Activated CD4-positive, alpha-beta T cell treated with anti-CD3 and anti-CD28 coated beads, Interleukin-10, Interleukin-2, amounts not matched to agents 100 ng/mL and 50 ng/mL, durations not matched to agents 16 hours and 8 hours (primary cell): Measurements from ENCODE around the gene CEMP1.
"Not testable (repeated sequence)": the region's sequence is repeated elsewhere in the genome, so short reads cannot be mapped to it uniquely, and the experiment has no call there.

Experiments
- DNase-seq: peaks from one replicate; pipeline ENCODE4 v3.0.0-alpha.2; 2020

The CEMP1 gene

DNA sequence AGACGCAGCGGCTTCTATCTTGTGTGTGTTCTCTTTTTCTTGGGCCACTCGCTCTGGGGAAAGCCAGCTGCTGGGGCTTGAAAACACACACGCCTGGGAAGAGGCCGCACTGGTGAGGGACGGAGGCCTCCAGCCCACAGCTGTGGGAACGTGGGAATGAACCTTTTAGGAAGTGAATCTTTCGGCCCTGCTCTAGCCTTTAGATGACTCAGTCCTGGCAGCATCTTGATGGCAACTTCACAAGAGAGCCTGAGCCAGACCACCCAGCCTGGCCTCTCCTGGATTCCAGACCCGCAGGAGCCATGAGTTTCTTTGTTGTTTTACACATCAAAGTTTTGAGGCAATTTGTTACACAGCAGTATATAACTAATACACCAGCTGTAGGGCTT lies 4.4 kb upstream of the CEMP1 start:
- no peak for DNase-seq

DNA sequence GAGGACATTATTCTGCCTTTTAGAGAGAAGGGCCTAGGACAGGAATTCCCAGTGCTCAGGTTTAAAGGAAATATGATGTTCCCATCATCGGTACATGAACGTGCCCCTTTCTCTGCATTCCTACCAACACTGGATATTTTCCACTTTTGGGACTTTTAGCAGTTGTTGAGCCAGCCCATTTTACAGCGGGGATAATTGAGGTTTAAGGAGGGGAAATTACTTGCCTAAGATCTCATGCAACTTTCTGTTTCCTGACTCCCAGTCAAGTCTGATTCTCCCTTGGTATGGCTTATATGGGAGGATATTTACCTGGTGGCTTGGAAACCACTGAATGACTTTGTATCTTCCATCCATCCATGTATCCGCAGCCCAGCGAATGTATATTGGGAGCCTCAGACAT lies 3.1 kb upstream of the CEMP1 start:
- DNase-seq, result not testable (repeated sequence)

DNA sequence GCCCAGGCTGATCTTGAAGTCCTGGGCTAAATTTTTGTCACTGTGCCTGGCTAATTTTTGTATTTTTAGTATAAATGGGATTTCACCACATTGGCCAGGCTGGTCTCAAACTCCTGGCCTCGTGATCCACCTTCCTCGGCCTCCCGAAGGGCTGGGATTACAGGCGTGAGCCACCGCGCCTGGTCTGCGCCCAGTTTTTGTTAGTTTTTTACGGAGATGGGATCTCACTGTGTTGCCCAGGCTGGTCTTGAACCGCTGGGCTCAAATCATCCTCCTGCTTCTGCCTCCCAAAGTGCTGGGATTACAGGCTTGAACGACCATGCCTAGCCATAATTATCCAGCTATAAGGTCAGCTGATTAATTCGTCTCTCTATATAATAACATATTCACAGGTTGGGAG lies 2.7 kb upstream of the CEMP1 start:
- no peak for DNase-seq

DNA sequence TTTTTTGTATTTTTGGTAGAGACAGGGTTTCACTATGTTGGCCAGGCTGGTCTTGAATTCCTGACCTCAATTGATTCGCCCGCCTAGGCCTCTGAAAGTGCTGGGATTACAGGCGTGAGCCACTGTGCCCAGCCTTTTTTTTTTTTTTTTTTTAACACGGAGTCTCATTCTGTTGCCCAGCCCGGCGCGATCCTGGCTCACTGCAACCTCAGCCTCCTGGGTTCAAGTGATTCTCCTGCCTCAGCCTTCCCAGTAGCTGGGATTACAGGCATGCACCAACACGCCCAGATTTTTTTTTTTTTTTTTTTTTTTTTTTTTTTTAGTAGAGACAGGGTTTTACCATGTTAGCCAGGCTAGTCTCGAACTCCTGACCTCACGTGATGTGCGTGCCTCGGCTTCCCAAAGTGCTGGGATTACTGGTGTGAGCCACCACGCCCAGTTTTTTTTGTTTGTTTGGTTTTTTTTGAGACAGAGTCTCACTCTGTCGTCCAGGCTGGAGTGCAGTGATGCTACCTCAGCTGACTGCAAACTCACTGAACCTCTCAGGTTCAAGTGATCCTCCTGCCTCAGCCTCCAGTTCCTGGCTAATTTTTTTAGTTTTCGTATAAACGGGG lies 2.0 kb upstream of the CEMP1 start:
- DNase-seq, result not testable (repeated sequence)

DNA sequence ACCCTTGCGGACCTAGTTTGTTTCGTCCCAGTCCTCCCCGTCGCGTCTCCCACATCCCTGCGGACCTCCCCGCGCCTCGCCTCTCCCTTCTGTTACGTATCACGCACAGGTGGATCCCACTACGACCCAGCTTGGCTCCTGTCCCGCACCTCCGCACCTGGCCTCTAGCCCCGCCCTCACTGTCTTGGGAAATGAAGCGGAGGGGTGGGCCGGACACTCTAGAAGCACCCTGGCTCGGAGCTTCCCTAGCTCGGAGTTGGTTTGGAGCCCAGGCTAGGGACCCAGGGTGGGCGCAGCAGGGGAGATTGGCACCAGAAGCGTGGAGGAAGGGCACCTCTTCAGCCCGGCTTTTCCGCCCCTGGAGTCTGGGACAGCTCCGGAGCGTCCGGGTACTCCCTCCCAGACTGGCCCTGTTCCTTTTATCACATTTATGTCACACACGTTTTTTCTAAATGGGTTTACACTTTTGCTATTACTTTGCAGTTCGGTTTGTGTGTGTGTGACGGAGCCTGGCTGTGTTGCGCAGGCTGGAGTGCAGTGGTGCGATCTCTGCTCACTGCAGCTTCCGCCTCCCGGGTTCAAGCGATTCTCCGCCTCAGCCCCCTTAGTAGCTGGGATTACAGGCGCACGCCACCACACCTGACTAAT lies 1.4 kb upstream of the CEMP1 start:
- DNase-seq, result peak; percentile 86

DNA sequence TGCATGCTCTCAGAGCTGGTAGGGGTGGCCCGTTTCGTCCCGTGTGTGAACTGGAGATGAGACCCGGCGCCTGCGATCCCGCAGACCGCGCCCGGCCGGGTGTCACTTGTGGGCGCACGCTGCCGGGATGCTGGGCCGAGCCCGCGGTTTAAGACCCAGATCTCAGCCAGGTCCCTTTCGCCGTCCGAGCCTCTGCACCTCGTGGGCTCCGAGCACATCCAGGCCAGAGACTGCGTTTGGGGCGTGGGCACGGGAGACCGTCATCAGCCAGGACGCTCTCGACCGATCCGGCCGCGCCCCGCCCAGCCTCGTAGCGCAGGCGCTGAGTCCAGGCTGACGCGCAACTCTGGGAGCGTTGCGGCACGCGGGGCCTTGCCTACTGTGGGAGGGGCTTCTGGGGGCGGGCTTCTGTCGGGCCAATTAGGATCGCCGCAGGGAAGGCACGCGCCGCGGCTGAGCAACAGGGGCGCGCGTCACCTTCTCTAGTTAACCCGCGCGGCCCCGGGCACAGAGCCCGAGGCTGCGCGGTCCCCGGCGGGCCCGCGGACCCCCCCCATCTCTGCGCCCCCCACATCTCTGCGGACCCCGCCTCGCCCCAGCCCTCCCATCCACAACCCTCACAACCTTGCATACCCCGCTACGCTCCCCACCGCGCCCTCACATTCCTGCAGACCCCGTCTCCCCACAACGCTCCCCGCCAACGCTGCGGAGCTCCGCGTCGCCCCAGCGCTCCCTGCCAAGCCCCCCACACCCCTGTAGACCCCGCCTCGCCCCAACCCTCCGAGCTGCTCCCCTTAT lies 687 bp upstream of the CEMP1 start:
- DNase-seq, result peak; percentile 99

DNA sequence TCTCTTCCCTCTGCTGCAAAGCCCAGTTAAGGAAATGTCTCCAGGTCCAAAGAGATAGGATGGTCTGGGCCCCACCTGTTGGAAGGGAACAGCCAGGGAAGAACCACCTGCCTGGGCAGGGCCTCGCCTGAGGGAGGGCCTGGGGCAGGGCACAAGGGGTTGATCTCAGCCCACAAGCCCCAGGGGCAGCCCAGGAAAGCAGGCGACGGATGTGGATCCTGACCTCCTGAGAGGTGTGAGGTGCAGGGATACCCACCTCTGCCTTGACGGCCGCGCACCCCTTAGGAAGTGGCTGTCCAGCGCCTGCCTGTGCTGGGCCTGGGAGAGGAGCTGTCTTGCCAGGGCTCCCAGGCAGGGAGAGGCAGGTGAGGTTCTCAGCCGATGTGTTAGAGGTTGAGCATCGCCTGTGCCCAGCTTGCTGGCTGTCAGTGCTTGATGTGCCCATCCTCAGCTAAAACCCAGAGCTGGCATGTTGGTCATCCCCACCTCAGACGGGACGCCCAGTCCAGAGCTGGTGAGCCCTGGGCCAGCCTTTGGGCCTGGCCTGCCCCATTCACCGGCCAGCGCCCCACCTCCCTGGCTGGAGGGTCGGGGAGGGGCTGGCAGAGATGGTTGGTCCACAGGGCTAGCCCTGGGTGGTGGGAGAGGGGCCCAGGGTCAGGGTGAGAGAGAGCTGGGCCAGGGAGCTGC lies 434 bp downstream of the CEMP1 start:
- DNase-seq, result no peak

DNA sequence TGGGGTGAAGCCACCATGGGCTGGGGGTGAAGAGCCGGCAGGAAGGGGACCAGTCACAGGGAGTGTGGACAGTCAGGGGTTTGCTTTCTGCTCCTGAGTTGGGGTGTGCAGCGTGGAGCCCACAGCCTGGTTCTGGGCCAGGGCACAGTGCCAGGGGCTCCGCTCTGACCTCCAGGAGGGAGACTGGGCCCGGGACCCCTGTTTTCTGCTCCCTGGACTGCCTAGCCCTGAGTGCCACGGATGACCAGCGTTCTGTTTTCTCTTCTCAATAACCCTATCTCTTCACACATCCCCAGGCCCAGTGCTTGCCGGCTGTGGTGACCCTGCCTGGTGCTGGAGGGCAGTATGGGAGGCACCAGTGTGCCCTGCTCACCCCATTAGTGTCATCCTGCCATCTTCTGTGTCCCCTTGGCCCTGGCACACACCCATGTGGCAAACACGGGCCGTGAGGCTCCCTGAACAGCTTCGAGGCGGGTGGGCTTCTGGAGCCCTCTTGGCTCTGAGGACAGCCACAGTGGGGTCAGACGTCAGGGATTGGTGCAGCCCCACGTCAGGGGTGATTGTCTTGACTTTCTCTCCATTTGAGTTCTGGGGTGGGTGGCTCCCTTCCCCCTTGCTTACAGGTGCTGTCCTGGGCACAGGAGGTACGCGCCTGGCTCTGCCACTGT lies 1.1 kb downstream of the CEMP1 start:
- DNase-seq, result no peak

DNA sequence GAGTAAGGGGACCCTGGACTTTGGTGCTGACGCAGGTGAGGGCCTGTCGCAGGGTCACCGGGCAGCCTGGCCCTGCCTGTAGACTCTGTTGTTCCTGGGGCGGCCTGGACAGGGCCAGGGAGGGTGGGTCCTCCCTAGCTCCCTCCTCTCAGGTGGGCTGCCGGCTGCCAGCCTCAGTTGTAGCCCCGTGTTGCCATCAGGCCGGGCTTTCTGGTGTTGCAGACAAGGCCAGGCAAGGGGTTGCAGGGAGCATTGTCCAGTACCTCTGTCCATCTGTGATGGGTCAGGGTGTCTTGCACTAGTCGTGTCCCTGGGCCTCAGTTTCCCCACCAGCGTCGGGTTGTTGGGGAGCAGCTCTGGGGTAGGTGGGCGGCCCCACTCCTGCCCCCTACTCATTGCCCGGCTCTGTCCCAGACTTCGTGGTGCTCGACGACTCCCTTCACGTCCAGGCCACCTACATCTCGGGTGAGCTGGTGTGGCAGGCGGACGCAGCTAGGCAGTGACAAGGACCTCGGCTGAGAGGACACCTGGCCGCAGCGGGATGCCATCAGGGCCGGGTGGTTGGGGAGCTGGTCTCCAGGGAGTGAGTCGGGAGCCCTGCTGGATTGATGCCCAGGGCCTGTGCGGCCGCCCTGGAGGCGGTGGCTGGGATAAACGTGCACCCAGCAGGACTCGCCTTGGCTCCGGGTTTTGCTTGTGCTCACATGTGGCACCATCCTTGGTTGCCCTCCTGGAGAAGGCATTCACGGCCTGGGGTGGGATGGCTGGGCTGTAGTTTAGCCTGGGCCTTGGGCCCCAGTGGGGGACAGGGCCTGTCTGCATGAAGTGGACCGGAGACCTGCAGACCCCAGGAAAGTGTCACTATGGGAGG lies 1.9 kb downstream of the CEMP1 start:
- no peak for DNase-seq

DNA sequence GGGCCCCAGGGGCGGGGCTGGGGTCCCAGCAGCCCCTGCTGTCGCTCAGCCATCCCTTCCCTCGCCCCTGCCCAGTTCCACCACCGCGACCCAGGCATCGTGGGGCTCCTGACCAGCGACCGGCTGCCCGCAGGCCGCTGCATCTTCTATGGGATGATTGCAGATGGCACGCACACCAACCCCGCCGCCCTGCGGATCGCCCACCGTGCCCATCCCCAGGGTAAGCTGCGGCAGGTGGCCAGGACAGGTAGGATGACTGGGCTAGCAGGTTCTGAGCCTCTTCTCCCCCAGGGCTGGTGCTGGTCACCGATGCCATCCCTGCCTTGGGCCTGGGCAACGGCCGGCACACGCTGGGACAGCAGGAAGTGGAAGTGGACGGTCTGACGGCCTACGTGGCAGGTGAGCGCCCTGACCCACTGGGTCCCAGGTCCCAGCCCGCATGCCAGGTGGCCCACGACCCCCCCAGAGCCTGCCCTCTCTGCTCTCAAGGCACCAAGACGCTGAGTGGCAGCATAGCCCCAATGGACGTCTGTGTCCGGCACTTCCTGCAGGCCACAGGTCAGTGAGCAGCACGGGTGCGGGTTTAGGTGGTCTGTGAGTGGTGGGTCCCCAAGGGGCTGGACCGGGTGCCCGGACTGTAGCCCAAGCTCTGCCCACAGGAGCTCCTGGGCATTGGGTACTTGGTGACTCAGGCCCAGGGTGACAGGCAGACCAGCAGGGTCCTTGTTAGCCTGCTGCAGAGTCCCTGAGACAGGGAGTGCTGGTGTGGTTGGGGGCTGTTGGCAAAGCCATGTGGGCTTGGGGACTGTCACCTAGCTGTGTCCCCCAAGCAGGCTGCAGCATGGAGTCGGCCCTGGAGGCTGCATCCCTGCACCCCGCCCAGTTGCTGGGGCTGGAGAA lies 2.8 kb downstream of the CEMP1 start:
- no peak for DNase-seq

DNA sequence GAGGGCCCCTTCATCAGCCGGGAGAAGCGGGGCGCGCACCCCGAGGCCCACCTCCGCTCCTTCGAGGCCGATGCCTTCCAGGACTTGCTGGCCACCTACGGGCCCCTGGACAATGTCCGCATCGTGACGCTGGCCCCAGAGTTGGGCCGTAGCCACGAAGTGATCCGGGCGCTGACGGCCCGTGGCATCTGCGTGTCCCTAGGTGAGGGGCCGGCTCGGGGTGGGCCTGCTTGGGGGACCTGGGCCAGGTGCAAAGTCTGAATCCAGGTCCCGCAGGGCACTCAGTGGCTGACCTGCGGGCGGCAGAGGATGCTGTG lies 3.5 kb downstream of the CEMP1 start:
- DNase-seq, result no peak

DNA sequence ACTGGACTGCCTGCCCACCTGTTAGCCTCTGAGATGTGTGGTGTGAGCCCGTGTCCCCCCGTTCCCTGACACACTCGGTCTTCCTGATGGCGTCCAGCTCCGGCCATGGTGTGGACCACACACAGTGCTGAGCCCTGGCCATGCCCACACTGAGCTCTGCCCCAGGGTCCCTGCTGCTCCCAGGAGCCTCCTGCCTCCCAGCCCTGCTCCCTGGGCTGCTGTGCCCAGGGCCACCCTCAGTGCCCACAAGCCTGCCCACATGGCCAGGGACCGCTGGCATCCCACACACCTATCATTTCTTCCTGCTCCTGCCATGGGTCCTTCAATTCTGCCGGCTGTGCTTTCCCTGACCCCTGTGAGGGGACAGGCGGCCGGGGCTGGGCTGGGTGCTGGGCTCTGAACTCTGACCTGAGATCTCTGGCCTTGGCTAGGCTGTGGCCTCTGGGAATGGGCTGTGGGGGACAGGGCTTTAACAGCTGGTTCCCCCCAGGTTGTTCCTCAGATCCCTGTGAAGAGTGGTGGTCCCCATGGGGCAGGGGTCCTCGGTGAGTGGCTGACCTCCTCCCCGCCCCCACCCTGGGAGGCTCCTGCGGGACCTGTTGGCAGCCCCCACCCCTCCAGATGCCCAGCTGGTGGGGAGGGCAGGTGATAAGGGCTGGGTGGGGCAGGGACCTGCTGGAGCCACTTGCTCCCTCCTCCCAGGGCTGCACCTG lies 4.0 kb downstream of the CEMP1 start:
- DNase-seq, result no peak

DNA sequence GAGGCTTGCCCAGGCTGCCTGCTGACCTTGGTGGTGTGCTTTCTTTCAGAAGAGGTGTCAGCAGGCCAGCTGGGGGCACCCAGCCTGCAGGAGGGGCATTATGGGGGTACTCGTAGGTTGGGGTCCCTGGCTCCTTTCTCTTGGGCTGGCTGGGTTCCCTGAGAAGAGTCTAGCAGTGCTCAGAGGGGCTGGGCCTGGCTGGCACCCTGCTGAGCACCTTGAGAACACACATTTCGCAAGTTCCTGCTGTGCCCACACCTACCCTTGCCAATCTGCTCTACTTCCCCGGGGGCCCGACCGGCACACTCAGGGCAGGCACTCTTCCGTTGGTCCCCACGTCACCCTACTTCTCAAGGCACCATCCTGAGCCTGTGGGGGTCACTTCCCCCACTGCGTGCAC lies 5.1 kb downstream of the CEMP1 start:
- DNase-seq, result no peak

DNA sequence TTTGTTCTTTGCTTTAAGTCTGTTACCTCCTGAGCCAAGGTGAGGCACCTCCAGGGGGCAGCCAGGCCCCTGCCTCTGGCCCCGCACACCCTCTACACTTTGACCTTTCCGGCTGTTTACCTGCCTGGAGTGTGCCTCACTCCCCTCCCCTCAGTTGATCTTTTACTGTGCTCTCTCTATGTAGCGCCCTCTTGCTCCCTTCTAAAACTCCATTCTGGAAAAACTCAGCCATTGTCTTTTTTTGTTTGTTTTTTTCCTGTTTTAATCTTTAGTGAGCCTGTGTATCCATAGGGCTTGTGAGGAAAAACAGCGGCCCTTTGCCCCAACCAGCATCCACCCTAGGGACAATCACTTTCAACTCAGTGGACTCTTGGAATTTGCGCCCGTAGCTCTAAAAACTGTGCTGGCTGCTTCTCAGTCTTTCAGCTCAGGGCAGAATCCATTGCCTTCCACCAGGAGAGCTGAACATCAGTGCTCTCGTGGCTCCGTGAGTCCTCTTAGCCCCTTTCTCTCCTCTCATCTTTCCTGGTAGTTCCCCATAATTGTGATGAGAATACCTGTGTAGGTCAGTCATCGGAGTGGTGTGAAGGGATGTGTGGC lies 6.8 kb downstream of the CEMP1 start:
- no peak for DNase-seq

DNA sequence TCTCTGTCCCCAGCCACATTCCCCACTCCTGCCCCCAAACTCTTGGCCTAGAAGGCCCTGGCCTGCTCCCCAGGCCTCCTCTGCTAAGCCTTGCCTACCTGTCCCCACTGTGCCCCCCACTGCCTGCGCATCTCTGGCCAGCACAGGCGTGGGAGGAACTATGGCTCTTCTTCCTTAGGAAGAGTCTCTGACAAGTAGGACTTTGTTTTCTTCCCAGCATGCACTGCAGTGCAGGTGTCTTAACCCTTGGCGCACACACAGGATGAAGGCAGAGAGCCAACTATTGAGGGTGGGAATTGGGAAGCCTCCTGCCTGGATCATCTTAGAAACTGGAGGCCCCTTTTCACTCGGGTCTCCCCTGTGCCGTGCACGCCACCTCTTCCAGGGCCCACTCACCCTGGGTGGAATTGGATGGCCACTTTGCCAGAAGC lies 7.4 kb downstream of the CEMP1 start:
- no peak for DNase-seq

DNA sequence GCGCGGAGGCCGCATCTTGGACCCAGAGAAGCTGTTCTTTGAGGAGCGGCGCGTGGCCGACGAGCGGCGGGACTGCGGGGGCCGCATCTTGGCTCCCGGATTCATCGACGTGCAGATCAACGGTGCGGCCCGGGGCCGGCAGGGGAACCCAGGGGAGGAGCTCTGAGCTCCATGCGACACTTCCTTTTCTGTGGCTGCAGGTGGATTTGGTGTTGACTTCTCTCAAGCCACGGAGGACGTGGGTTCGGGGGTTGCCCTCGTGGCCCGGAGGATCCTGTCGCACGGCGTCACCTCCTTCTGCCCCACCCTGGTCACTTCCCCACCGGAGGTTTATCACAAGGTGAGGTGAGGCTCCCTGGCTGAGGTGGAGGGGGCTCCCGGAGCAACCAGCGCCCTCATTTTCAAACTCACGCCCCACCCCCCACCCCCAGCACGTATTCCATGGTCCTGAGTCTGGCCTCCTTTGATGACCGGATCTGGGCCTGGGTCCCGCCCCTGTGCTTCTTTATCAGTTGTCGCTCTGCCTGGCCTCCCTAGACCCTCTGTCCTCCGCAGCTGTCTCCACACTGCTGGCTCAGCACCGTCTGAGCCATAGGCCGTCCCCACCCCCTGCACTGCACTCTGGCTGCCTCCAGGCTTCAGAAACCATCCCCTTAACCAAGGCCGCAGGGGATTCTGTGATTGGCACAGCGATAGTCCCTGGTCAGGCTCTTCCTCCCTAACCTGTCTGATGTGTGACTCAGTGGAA lies 10.2 kb downstream of the CEMP1 start:
- DNase-seq, result peak; percentile 64

DNA sequence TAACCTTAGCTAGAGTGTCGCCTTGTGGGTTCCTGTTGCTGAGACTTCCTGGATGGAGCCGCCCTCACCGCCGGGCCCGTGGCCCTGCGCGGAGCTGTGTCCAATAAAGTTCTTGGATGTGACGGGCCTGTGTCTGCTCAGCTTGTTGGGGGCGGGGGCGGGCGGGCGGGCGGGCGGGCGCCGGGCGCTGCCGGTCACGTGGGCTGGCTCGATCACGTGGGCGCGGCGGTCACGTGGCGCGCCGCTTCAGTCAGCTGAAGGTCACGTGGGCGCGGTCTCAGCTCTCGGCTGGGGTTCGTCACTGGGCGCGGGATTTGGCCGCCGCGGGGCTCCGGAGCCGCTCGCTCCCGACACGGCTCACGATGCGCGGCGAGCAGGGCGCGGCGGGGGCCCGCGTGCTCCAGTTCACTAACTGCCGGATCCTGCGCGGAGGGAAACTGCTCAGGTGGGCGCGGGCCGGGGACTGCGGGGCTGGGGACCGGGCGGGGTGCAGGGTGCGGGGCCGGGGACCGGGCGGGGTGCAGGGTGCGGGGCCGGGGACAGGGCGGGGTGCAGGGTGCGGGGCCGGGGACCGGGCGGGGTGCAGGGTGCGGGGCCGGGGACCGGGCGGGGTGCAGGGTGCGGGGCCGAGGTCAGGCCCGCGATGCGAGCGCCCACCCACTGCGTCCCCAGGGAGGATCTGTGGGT lies 11.0 kb downstream of the CEMP1 start, which contains the start of gene AMDHD2:
Gene AMDHD2, plus strand, starts transcription at position 275 of the 687 bp plus-strand sequence. Its CDS starts 88 bp downstream, at position 363.
- DNase-seq, result peak; percentile 91

DNA sequence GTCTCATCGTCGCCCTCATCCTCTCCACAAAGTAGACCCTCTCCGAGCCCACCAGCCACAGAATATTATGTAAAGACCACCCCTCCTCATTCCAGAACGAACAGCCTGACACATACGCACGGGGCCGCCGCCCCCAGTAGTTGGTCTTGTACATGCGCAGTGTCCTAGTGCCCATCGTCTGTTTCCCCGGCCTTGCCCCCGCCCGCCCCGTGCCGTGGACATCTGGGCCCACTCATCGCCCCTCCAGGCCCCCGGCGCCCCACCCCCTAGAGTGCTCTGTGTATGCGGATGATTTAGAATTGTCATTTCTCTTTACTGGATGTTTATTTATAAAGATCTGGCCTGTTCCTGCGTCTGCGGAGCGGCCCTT lies 11.5 kb downstream of the CEMP1 start:
- DNase-seq, result no peak
